Posterior cingulate gyrus (tissue), 11 donors: Measurements from ENCODE around the gene ADARB1.
A peak's percentile ranks its signal among the peaks of the same experiment; 100 is the strongest.

Experiments used
- DNase-seq, 10 donors: peaks; one replicate each; pipeline versions ENCODE4 v3.0.0 to v3.0.0-alpha.2; 2020 to 2021; ENCODE audit warnings: mixed read lengths in 3 of 10
- intact Hi-C: fragments of 100-400 bp; cut with DNase I; formaldehyde crosslinking; loops from one replicate; pipeline ENCODE4 v1.15.1; 2023

ADARB1 gene

DNA sequence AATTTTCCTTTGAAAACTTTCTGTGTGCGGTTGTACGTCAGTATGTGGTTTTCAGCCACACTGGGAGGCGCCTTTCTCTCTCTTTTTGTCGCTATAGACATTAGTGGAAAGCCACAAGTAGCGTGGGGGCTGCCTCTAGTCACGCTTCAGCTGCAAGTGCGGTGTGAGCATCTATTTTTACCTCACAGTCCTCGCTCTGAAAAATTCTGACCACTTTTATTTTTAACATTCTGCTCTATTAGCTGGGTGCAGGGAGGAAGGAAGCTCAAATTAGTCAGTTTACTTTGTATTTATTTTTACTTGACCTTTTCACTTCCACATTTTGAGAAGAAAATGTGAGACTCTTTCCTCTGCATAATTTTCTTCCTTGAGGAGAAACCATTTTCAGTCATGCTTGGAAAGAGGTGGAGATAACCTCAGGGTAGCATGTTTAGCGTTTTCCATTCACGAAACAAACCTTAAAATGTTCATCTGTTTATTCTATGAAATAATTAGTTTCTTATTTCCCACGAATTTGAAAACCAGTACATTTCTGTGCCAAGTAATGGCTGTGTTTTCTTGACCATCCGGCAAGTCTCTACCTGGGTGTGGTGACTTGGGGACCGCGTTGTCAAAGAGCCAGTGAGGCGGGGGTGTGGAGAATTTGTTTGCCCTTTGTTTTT lies 35.6 kb downstream of the ADARB1 start:
- DNase-seq, result no peak
- intact Hi-C loops, result no loop called here

DNA sequence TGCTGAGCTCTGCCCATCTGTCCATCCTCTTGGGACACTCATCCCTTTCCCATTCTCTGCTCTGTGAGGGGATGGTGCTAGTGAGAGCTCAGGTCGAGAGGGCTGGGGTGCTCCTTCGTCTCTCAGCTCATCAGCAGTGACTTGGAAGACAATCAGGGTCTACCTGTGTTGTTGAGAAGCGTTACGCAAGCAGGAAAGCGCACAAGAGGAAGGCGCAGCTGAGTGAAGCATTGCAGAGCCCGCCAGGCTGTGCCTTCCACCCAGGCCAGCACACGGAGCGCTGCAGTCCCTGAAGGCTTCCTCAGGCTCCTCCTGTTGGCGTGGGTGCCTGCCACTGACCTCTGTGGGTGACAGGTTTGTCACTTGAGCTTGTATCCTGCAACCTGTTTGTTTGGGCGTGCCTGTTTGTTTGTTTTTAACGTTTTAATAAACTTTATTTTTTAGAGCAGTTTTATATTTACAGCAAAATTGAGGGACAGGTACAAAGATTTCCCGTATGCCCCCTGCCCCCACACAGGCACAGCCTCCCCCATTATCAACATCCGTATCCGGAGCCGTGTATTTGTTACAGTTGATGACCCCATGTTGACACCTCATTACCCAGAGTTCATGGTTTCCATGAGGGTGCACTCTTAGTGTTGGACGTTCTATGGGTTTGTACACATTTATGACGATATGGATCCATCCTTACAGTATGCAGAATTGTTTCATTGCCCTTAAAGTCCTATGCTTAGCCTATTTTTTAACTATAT lies 36.7 kb downstream of the ADARB1 start:
- DNase-seq, result peak in 1 of 10 donors; percentile 9
- intact Hi-C loops, result no loop called here

DNA sequence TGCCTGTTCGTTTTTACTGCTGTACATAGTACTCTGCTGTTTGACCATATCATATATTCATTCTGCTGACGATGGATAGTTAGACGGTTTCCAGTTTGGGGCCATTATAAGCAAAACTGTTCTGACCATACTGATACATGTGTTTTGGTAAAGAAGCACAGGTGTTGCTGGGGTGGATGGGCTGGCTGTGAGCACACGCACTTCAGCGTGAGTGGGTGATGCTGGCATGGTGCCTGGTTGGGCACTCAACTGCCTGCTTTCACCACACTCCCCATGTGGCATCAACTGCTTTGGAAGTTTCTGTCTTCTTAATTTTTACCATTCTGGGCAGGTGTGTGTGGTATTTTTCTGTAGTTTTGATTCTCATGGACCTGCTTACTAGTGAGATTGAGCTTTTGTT lies 37.3 kb downstream of the ADARB1 start:
- peak in 3 of 10 donors; percentile 34 to 88 (median 82) for DNase-seq
- intact Hi-C loops, result no loop called here

DNA sequence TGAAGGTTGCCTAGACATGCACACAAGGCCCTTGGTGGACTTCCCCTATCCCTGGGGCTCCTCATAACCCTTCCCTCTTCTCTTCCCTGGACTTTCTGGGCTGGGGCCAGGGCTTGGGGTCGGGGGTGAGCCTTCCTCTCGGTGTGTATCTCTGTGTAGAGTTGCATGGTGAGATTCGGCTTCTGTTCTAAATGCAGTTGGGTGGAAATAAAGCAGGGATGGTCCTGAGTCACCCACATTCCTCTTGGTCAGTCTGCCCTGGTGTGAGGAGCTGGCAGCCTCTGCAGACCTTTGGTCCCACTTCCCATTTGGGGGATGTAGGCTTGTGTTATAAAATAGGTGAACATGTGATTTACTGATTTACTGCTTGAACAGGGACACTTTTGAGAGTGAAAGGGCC lies 38.0 kb downstream of the ADARB1 start:
- DNase-seq, result peak in 1 of 10 donors; percentile 24
- intact Hi-C loops, result no loop called here

DNA sequence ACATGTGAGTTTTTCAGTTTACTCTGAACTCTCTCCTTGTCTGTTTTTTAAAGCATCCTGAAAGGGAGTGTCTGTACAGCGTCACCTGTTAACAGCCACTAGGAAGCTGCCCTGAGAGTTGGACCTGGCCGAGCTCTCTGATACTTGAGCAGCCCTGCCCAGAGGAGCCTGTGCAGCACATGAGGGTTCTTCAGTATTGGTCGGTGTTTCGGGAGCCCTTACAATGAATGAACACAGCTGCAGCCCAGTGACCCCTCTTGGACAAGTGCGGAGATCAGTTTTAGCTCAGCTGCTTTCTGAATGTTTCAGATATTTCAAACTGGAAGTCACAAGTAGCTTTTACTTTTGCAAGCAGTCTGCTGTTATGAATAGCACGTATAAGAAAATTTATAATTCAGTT lies 39.2 kb downstream of the ADARB1 start:
- DNase-seq, result peak in 1 of 10 donors; percentile 54
- intact Hi-C loops, result no loop called here

DNA sequence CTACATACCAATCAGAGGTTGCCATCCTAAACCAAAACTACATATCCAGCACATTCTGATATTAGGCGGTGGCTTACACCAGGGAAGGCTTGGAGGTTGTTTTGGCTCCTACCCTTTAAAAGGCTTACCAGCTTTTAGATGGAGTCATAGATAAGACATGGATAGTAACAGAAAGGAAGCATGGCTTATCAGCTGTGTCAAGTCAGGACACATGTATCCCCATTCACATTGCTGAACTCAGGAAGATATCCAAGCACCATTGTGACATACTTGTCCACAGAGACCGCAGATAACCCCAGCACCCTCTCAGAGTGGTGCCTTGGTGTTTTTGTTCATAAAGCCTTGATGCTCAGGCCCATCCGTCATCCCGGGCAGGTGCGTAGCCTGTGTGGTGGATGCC lies 39.7 kb downstream of the ADARB1 start:
- DNase-seq, result no peak
- intact Hi-C loops, result no loop called here

DNA sequence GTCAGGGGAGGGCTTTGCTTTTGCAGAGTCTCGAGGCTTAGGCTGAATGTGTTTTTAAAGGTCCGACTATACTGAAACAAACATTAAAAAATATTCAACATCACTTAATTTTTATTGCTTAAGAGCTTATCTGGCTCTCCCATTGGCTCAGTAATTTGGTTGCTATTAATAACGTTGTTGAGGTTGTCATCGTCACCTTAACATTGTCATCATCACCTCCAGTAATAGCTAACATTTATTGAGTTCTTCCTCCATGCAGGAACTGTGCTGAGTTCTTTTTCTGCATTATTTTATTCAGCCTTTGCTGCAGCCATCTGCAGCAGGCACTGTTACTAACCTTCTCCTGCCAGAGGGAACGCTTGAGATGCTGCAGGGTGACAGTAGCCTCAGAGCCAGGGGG lies 40.1 kb downstream of the ADARB1 start:
- no peak for DNase-seq
- intact Hi-C loops, result no loop called here

DNA sequence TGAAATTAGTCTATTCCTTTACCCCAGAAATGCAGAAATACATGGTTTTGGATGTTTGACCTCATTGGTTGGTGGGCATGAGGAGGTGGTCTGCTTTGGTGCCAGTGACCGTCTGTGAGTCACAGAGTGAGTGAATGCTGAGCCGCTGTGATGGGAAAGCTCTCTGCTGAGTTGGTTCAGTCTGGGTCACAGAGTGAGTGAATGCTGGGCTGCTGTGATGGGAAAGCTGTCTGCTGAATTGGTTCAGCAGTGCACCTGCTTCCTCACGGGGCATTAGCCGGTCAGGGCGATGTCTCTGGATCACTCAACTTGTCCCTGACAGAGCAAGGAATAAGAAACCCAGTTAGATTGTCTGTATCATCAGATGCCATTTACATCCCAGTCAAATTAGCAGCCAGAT lies 40.8 kb downstream of the ADARB1 start:
- peak in 1 of 10 donors; percentile 28 for DNase-seq

DNA sequence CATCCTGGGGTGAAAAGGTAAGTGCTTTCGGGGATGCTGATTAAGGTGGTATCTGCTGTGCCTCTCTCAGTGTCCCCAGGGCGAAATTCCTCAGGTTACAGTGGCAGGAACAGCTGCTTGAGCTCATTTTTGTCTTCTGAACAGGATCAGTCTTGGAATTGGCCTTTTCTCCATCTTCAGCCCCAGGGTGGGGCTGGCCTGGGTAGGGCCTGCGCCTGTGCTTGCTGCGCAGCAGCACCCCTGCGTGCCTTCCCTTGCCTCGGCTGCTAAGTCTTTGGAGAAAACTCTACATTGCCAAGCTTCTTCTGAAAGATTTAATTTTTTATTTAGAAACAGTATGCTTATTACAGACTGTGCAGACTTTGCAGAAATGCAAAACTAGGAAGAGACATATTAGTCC lies 41.7 kb downstream of the ADARB1 start:
- DNase-seq, result peak in 1 of 10 donors; percentile 60
- intact Hi-C loops, result no loop called here

More for the DNA sequence above, 40.8 kb downstream of the ADARB1 start:
- intact Hi-C loops, result no loop called here

DNA sequence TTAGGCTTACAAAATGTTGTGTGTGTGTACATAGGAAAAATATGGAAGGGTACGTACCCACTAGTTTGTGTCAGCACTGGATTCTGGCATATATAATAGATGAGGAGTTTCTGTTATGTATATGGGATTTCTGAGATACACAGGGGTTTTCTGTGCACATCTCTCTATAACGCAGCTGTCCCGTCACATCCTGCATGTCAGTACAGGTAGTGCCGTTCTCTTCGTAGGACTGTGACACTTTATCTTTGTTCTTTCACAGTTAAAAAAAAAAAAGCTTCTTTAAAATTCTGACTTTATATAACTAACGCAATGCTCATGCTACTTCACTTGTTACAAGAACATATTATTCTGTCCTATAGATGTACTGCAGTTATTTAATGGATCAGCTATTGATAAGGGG lies 42.9 kb downstream of the ADARB1 start:
- DNase-seq, result no peak
- intact Hi-C loops, result no loop called here

DNA sequence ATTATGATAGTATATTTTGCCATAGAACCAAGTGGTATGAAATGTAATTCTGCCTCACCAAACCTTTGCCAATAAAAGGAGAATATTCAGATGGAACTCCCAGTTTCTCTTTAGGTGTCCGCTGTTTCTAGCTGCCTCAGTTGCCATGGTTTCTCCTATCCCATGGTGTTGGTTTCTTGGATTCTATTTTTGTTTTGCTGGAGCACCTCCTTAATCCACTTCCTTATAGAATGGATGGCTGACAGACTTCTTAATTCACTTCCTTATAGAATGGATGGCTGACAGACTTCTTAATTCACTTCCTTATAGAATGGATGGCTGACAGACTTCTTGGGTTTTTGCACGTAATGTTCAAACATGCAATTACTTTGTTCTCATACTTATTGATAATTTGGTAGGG lies 43.7 kb downstream of the ADARB1 start:
- DNase-seq, result no peak
- intact Hi-C loops, result no loop called here

DNA sequence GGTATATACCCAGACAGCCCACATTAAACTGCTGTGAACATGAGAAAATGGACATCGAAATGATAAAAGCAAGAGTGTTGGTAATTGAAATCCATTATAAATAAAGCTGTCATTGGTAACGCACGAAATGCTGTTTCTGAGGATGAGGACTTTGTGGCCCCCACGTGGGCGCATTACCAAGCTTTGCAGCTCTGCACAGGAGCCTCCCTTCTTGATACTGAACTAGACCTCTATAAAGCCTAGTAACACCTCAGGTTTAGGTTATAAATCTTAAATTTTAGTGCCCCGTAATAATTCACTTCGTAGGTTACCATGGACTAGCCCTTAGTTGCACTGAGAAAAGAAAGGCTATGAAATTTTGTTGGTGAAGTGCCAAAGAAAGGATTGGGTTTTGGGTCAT lies 45.4 kb downstream of the ADARB1 start:
- peak in 1 of 10 donors; percentile 11 for DNase-seq
- intact Hi-C loops, result no loop called here

DNA sequence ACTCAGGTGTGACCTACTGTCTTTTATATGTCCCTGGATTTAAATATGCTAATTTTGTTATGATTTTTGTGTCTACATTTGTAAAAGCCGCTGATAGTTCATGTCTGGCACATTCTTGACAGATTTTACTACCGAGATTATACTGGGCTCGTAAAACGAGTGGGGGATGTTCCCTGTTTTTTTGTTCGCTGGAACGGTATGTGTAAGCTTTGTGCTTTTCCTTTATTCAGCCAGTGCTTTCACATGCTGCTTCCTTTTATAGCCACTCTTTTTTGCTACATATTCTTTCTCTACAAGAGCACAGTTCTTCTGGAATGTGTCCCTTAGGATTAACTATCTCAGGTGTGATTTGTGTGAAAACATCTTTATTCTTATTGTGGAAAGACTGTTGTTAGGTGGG lies 46.6 kb downstream of the ADARB1 start:
- DNase-seq, result no peak
- intact Hi-C loops, result no loop called here

DNA sequence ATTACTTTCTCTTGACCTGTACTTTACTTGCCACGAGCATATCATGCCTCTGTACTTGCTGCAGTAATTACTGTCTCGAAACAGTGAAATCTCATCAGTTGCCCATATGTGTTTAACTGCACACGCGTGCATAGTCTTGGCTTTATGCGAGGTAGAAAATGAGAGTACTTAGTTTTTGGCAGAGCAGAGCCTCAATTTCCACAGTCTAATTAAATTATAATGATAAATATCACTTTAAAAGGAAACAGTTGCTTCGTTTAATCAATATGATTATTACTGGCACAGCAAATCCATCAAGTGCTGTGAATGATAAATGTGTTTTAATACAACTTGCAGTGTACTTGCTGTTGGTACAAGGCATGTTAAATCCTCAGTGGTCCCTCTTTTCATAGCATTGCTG lies 47.6 kb downstream of the ADARB1 start:
- no peak for DNase-seq
- intact Hi-C loops, result no loop called here

DNA sequence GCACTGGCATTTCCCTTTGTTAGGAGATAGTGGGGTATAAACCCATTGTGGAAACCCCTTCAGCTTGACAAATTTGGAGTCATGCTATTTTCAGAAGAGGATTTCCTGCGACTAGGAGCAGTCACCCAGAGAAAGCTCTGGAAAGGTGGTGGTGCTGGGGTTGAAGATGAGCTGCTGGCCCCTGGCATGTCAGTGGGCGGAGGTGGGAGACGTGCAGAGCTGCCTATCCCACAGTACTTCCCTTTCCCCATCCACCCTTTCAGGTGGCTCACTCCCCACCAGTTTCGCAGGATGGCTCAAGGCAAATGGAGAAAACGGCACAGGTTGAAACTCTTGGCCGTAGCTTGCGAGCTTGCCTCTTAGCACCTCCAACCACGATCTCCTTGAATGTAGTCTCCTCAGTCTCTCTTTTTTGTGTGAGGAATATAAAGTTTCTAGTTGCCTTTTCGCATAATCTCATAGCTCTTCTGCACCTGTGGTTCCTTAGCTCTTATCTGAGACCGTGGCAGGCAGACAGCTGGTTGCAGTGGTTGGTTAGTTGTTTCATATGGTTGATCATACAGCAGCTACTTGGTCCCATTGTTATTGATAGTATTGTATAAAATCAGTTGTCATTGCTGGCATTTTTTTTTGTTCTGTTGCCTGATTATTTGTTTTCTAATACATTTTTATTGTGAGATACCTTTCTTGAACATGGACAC lies 48.2 kb downstream of the ADARB1 start:
- peak in 1 of 10 donors; percentile 45 for DNase-seq
- intact Hi-C loops, result no loop called here

DNA sequence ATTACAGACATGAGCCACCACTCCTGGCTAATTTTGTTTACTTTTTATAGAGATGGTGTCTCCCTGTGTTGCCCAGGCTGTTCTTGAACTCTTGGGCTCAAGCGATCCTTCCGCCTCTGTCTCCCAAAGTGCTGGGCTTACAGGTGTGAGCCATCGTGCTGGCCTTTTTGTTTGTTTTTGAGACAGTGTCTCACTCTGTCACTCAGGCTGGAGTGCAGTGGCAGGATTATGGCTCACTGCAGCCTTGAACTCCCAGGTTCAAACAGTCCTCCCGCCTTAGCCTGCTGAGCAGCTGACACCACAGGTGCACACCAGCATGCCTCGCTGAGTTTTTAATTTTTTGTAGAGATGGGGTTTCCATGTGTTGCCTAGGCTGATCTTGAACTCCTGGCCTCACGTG lies 49.1 kb downstream of the ADARB1 start:
- intact Hi-C loops, result no loop called here
- peak in 1 of 10 donors; percentile 25 for DNase-seq

DNA sequence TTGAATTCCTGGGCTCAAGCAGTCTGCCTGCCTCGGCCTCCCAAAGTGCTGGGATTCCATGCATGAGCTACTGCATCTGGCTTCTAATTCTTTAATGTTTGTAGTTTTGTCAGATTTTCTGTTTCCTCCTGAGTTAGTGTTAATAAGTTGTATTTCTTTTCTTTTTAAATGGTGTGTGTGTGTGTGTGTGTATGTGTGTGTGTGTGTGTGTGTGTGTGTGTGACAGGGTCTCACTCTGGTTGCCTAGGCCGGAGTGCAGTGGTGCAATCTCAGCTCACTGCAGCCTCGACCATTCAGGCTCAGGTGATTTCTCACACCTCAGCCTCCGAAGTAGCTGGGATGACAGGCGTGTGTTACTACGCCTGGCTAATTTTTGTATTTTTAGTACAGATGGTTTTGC lies 50.2 kb downstream of the ADARB1 start:
- peak in 1 of 10 donors; percentile 6 for DNase-seq
- intact Hi-C loops, result no loop called here

DNA sequence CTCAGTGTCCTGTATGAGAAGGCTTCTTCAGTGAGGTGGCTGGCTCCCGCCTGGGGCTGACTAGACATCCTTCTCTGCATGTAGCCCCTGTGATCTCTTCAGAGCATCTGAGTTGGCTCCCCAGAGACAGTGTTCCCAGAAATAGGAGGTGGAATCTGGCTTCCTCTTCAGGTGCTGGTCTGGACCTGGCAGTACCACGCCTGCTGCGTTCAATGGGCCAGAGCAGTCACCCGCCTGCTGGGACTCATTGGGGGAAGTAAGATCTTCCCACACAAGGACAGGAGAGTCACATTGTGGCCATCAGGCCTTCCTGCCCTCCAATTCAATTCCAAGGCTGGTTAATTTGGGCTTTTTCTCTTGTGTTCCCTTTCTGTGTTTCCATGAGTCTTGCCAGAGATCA lies 51.0 kb downstream of the ADARB1 start:
- peak in 1 of 10 donors; percentile 45 for DNase-seq
- intact Hi-C loops, result no loop called here

DNA sequence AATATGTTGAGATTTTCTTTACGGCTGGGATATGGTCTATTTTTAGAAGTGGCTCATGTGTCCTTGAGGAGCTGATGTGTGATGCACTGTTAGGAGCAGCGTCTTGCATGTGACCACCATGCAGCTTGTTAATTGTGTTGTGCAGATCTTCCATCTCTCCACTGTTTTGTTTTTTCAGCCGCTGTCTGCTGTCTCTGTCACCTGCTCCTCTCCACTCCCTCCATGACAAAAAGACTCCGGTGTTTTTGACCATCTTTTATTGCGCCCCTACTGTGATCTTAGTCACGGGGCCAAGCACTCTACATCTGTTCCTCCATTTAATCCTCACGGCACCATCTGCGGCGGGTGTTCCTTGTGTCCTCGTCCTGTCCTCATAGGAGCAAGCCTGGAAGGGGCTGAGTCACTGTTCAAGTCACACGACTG lies 51.8 kb downstream of the ADARB1 start:
- intact Hi-C loops, result no loop called here
- DNase-seq, result peak in 1 of 10 donors; percentile 67

DNA sequence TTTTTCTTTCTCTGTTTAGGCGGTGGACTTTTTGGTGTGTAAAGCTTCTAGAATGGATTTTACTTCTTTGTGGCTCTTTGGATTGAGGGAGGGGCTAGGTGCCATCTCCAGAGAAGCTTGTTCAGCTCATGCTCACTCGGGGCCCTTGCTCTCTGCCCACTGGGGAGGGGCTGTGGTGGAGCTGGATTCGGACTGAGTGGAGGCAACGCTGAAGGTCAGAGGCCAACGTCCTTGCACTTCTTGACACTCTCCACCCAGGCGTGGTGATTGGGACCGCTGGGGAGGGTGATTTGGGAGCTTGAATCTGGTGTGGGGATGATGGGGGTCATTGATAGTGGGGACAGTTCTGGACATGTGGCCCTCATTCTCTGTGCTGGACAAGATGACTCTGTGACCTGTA lies 52.6 kb downstream of the ADARB1 start:
- peak in 1 of 10 donors; percentile 32 for DNase-seq
- intact Hi-C loops, result no loop called here

DNA sequence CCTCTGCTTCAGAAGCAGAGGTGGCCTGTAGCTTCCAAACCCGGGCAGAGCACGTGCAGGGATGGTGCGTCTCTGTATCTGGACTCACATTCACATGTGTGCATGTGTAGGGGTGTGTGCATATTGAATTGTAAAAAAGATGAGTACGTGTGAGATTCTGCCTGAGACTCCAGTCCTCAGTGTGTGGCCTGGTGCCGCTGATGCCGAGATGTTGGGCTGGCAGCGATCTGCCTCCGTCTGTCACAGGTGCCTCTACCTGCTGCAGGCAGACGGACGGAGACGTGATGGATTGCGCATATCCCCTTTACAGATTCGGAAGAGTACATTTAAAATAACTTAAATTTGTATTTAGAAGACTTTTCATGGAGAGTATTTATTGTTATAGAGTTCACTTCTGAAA lies 53.6 kb downstream of the ADARB1 start:
- intact Hi-C loops, result no loop called here
- DNase-seq, result peak in 1 of 10 donors; percentile 43
